Activated CD4-positive, alpha-beta memory T cell treated with anti-CD3 and anti-CD28 coated beads, Interleukin-2, amount 10 ng/mL, durations not matched to agents 7 days and 5 days (primary cell): ENCODE results near the gene MELTF. TPM values are rescaled to one million over a fixed set of nuclear protein-coding genes. Genes with fewer than 3 reads are reported as not detected.

Source experiments
- CTCF ChIA-PET: fragments of 350-600 bp; sonication (Branson Sonifier 250); formaldehyde crosslinking; loops from one replicate; lab custom pipeline; 2021; ENCODE audit warnings: antibody characterized with exemption, inconsistent platforms; lab: Charles Lee
- POLR2A ChIA-PET: fragments of 350-600 bp; sonication (Branson Sonifier 250); formaldehyde crosslinking; loops from one replicate; lab custom pipeline; 2021; ENCODE audit warnings: antibody characterized with exemption; lab: Charles Lee
- DNase-seq: peaks from one replicate; pipeline ENCODE4 v3.0.0-alpha.2; 2020
- H3K27ac Mint-ChIP-seq: one replicate; pipeline ENCODE4 v1.8.0; 2021; ENCODE audit warnings: mild to moderate bottlenecking, mixed read lengths
- H3K27me3 Mint-ChIP-seq: one replicate; pipeline ENCODE4 v1.8.0; 2021; ENCODE audit warnings: mixed read lengths
- H3K36me3 Mint-ChIP-seq: one replicate; pipeline ENCODE4 v1.8.0; 2021; ENCODE audit warnings: low read depth, mixed read lengths
- H3K4me1 Mint-ChIP-seq: one replicate; pipeline ENCODE4 v1.8.0; 2021; ENCODE audit warnings: mixed read lengths
- H3K4me3 Mint-ChIP-seq: one replicate; pipeline ENCODE4 v1.8.0; 2021; ENCODE audit warnings: mild to moderate bottlenecking, mixed read lengths
- H3K9me3 Mint-ChIP-seq: one replicate; pipeline ENCODE4 v1.8.0; 2021; ENCODE audit warnings: mixed read lengths
- total RNA-seq, 2 experiments: library from RNA; stranded (reverse); gene quantifications; one replicate each; pipeline ENCODE4 v1.2.3, GENCODE V29; 2021

Gene MELTF
- total RNA-seq, 2 experiments from 2014 or later: 5.1 to 6.1 TPM

GRCh38 chr3:197003461-197004385 is 25.9 kb downstream of the MELTF start:
- DNase-seq: peak; percentile 28
- H3K4me1 Mint-ChIP-seq: peaks cover 9% of the 10 kb centered on the region
- CTCF ChIA-PET: interaction anchor here (1.0 to 4.3 kb wide), 5 partner anchors 13 to 184 kb away, joined by 3 to 18 read pairs (median 6); partner anchors contain the start of genes MELTF and NCBP2
- H3K9me3 Mint-ChIP-seq: no peaks in the 10 kb centered on the region
- no peaks in the 10 kb centered on the region for H3K27me3 Mint-ChIP-seq
- H3K27ac Mint-ChIP-seq: peak overlapping the region; percentile 65
- peak overlapping the region; percentile 75 for H3K4me3 Mint-ChIP-seq
- POLR2A ChIA-PET: interaction anchor here (0.6 to 1.9 kb wide), 8 partner anchors 10 to 372 kb away, joined by 3 to 21 read pairs (median 4); partner anchors contain the start of genes MELTF and NCBP2
- H3K36me3 Mint-ChIP-seq: no peaks in the 10 kb centered on the region

- Mint-ChIP-seq H3K27me3 (no peaks in the 10 kb centered on the region), H3K4me3 (no peak overlapping the region), H3K9me3 (no peaks in the 10 kb centered on the region), H3K27ac (no peak overlapping the region), H3K4me1 (peaks cover 9% of the 10 kb centered on the region), H3K36me3 (no peaks in the 10 kb centered on the region)
- DNase-seq: peak; percentile 76
- ChIA-PET CTCF (interaction anchor here (0.9 to 4.3 kb wide), 4 partner anchors 27 to 220 kb away, joined by 3 to 18 read pairs (median 6); partner anchors contain the start of genes MELTF and NCBP2), POLR2A (interaction anchor here (0.6 to 1.9 kb wide), 8 partner anchors 9 to 371 kb away, joined by 3 to 21 read pairs (median 4); partner anchors contain the start of genes MELTF and NCBP2)
These were observed 26.7 kb downstream of the MELTF start for GRCh38 chr3:197002701-197003454.

GRCh38 chr3:197001972-197002700 is 27.5 kb downstream of the MELTF start:
- H3K27ac Mint-ChIP-seq: peak overlapping the region; percentile 47
- POLR2A ChIA-PET: interaction anchor here (1.3 to 1.9 kb wide), 2 partner anchors 24 to 28 kb away, joined by 3 to 21 read pairs; partner anchors contain the start of gene MELTF

DNA sequence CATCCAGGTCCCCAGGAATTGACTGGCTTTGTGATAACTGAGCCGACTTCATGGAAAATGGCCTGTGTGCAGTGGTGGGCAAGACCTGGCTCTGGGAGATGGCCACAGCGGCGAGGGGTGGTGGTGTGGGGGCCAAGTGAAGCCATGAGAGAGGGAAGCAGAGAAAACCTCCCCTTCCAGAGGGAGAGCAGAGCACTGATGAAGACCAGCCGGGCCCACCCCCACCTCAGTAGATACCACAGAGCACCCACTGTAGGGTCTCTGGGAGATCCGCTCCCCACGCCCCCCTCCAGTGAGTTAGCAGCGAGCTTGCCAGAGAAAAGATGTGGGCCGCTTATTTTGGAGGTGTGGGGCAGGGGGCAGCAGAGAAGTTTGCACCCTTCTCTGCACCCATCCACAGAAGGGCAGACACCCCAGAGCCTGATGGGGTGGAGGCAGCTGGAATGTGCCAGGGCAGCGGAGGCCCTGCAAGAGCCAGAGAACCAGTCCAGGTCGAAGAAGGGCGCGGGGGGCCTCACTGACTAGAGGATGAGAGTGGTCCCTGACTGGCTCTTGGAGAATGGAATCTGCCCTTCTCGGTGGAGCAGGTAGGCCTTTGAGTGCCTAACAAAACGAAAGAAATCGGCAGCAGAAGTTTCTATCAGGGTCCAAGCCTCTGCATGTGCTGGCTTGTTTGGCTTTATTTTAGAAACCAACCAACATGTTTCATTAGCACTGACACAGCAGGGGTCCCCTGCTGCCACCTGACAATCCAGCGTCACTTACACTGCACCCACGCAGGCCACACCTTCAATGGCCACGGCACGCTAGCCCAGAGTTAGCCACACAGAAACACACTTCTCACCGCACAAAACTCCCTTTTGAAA is 28.3 kb downstream of the MELTF start:
- H3K36me3 Mint-ChIP-seq: no peaks in the 10 kb centered on the region
- peaks cover 9% of the 10 kb centered on the region for H3K4me1 Mint-ChIP-seq
- H3K4me3 Mint-ChIP-seq: peak overlapping the region; percentile 67
- ChIA-PET CTCF (no interaction called here), POLR2A (no interaction called here)
- peak overlapping the region; percentile 47 for H3K27ac Mint-ChIP-seq
- no peaks in the 10 kb centered on the region for H3K9me3 Mint-ChIP-seq
- DNase-seq: no peak
- H3K27me3 Mint-ChIP-seq: no peaks in the 10 kb centered on the region

More at GRCh38 chr3:197001972-197002700, 27.5 kb downstream of the MELTF start:
- H3K4me1 Mint-ChIP-seq: peaks cover 9% of the 10 kb centered on the region
- CTCF ChIA-PET: interaction anchor here (0.6 to 4.3 kb wide), 4 partner anchors 28 to 220 kb away, joined by 3 to 18 read pairs (median 6); partner anchors contain the start of gene MELTF
- H3K36me3 Mint-ChIP-seq: no peaks in the 10 kb centered on the region
- no peaks in the 10 kb centered on the region for H3K27me3 Mint-ChIP-seq
- H3K4me3 Mint-ChIP-seq: peak overlapping the region; percentile 67
- H3K9me3 Mint-ChIP-seq: no peaks in the 10 kb centered on the region
- DNase-seq: no peak

DNA sequence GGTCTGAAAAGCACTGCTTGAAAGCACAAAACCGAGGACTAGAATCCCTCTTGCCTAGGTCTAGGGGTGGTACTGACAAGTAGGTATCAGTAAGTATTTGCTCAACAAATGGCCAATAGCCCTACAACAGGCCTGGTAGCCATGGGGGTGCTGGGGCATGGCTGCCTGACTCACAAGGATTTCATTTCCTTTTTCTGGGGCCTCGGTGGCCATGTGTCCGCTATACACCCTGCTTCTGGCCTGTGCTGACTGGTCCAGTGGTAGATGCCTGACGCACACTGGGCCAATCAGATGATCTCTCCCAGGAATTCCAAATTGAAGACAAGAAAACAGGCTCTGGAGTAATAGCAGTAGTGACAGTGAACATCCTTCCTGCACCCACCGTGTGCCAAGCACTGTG is 29.4 kb downstream of the MELTF start:
- no peaks in the 10 kb centered on the region for H3K36me3 Mint-ChIP-seq
- CTCF ChIA-PET: no interaction called here
- POLR2A ChIA-PET: no interaction called here
- no peak overlapping the region for H3K4me3 Mint-ChIP-seq
- peaks cover 9% of the 10 kb centered on the region for H3K4me1 Mint-ChIP-seq
- H3K9me3 Mint-ChIP-seq: no peaks in the 10 kb centered on the region
- H3K27ac Mint-ChIP-seq: no peak overlapping the region
- no peaks in the 10 kb centered on the region for H3K27me3 Mint-ChIP-seq
- DNase-seq: no peak

DNA sequence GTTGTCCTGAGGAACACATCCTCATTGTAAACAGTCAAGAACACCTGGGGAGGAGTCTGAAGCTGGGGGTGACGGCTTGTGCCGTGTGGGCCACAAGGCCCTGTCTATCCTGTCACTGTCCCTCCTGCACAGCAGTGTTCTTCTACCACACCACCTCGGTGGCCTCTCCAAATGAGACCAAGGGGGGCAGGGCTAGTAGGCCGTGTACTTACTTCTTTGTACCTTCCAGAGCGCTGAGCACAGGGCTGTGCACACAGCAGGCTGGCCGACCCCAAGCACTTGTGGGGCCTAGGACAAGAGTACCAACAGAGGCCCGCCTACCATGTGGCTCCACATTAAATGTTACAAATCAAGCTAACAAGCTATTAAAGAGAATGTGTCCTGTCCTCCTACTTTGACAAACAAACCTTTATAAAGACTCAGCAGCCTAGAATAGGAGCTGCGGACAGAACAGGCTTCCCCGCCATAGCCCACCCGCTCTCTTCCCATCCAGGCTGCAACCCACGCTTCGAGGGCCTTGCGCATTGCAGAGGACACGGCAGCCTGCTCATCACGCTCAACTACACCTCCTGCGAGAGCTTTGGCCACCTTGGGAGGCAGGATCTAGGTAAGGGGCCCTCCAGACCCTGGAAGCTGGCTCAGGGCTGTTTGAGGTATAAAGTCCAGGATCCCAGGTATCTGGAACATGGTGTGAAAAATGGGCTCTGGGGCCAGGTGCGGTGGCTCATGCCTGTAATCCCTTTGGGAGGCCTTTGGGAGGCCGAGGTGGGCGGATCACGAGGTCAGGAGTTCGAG is 30.5 kb downstream of the MELTF start:
- Mint-ChIP-seq H3K4me1 (peaks cover 6% of the 10 kb centered on the region), H3K36me3 (no peaks in the 10 kb centered on the region), H3K4me3 (no peak overlapping the region), H3K27ac (no peak overlapping the region), H3K27me3 (no peaks in the 10 kb centered on the region), H3K9me3 (no peaks in the 10 kb centered on the region)
- POLR2A ChIA-PET: no interaction called here
- DNase-seq: no peak
- CTCF ChIA-PET: interaction anchor here (1.1 kb wide), 1 partner anchor 29 kb away, joined by 3 read pairs; no protein-coding TSS in a partner anchor

GRCh38 chr3:196997311-196997710 is 32.3 kb downstream of the MELTF start:
- POLR2A ChIA-PET: interaction anchor here (1.1 kb wide), 1 partner anchor 10 kb away, joined by 3 read pairs; no protein-coding TSS in a partner anchor
- DNase-seq: no peak
- H3K27ac Mint-ChIP-seq: no peak overlapping the region
- H3K4me1 Mint-ChIP-seq: peaks cover 2% of the 10 kb centered on the region
- no peaks in the 10 kb centered on the region for H3K27me3 Mint-ChIP-seq
- H3K36me3 Mint-ChIP-seq: no peaks in the 10 kb centered on the region
- H3K4me3 Mint-ChIP-seq: no peak overlapping the region
- CTCF ChIA-PET: no interaction called here
- H3K9me3 Mint-ChIP-seq: no peaks in the 10 kb centered on the region

DNA sequence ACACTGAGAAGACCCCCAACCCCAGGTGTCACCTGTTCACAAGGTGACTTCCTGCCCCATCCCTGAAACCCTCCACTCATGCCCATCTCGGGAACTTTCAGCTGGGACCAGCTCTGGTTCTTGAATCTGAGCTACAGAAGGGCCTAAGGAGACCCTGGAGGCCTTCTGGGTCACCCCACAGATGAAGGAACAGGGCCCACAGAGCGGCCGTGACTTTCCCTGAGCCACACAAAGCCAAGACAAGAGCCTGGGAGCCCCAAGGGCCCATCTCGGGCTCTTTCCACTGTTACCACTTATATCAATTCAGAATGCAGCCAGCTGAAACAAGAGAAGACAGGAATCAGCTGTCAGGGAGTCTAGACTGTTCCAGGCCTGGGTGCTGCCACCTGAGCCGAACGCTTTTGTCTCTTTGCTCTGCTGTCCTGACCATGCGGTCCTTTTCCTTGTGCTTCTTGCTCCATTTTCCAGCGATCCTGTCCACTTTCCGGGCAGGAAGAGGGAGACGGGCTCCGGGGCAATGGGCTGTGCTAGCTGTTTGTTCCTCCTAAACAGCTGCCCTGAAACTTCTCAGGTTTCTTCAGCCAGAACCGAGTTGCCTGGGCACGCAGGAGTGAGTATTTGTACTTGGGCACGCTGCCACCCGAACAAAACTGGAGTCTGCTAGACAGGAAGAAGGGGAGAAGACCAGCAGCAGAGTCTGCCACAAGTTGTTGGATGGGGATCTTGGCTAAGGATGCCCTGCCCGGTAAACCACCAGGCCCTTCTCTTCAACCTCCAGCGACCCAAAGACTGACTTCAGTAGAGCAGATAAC is 33.0 kb downstream of the MELTF start:
- Mint-ChIP-seq H3K27me3 (no peaks in the 10 kb centered on the region), H3K4me1 (peaks cover under 1% of the 10 kb centered on the region), H3K4me3 (no peak overlapping the region), H3K27ac (no peak overlapping the region), H3K36me3 (no peaks in the 10 kb centered on the region), H3K9me3 (no peaks in the 10 kb centered on the region)
- CTCF ChIA-PET: no interaction called here
- POLR2A ChIA-PET: interaction anchor here (1.1 kb wide), 1 partner anchor 10 kb away, joined by 3 read pairs; no protein-coding TSS in a partner anchor
- DNase-seq: no peak

GRCh38 chr3:196995646-196996355 is 33.8 kb downstream of the MELTF start:
- Mint-ChIP-seq H3K27ac (no peak overlapping the region), H3K9me3 (no peaks in the 10 kb centered on the region), H3K36me3 (no peaks in the 10 kb centered on the region), H3K4me3 (no peak overlapping the region), H3K27me3 (no peaks in the 10 kb centered on the region), H3K4me1 (no peaks in the 10 kb centered on the region)
- CTCF ChIA-PET: no interaction called here
- DNase-seq: no peak
- POLR2A ChIA-PET: no interaction called here

GRCh38 chr3:196995027-196995426 is 34.6 kb downstream of the MELTF start:
- no peak for DNase-seq
- ChIA-PET POLR2A (no interaction called here), CTCF (no interaction called here)
- Mint-ChIP-seq H3K27me3 (no peaks in the 10 kb centered on the region), H3K4me1 (no peaks in the 10 kb centered on the region), H3K9me3 (no peaks in the 10 kb centered on the region), H3K36me3 (no peaks in the 10 kb centered on the region), H3K4me3 (no peak overlapping the region), H3K27ac (no peak overlapping the region)
